ENCODE results near the gene TMEM151B.

Gene TMEM151B

DNA sequence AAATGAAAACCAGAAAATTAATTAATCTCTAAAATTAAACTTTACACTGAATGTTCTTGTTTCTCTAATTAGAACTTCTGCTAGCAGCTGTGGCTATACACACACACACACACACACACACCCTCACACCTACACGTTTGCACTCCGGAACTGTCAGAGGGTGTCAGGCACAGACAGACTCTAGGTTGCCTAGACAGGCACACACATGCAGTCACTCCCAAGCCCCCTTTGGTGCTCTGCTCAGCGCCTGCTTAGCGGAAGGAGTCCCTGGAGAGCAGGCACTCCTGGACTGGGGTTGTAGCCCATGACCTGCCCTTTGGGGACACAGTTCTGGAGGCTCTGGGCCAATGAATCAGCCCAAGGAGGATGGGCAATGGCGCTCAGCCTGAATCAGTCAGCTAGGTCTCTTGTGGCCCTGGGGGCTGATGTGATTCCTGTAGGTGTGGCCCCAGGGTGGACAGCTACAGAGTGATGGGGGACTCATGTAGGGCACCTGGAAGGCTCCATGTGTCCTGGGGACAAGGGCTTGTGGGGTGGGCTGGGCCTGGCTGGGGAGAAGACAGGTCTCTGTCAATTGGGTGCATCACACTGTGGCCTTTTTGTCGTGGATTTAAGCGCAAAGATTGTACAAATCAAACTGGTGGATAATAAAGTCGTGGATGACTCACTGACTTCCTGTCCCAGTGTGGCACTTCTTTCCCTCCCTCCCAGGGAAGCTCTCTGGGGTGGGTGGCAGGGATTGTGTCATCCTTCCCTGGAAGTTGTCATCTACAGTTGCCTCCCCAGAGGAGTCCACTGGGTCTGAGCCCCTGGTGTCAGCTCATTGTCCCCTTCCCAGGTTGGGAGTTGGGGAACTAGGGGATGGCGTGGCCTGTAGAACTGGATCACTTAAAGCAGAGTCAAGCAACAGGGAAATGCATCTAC lies 8.8 kb downstream of the TMEM151B start:
- TF ChIP-seq, protein P1, sequence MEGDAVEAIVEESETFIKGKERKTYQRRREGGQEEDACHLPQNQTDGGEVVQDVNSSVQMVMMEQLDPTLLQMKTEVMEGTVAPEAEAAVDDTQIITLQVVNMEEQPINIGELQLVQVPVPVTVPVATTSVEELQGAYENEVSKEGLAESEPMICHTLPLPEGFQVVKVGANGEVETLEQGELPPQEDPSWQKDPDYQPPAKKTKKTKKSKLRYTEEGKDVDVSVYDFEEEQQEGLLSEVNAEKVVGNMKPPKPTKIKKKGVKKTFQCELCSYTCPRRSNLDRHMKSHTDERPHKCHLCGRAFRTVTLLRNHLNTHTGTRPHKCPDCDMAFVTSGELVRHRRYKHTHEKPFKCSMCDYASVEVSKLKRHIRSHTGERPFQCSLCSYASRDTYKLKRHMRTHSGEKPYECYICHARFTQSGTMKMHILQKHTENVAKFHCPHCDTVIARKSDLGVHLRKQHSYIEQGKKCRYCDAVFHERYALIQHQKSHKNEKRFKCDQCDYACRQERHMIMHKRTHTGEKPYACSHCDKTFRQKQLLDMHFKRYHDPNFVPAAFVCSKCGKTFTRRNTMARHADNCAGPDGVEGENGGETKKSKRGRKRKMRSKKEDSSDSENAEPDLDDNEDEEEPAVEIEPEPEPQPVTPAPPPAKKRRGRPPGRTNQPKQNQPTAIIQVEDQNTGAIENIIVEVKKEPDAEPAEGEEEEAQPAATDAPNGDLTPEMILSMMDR (IDR thresholded peaks at IDR 0.05; ENCODE audit: extremely low read depth, insufficient read depth, missing control alignments), result no peak
- in situ Hi-C loops (cut with MboI; ENCODE audit: low pct_unique_long_range_greater_than_20kb, low sequenced_read_pairs, unreplicated experiment), result no loop called here
- no peak for DNase-seq (ENCODE audit: low spot score)

DNA sequence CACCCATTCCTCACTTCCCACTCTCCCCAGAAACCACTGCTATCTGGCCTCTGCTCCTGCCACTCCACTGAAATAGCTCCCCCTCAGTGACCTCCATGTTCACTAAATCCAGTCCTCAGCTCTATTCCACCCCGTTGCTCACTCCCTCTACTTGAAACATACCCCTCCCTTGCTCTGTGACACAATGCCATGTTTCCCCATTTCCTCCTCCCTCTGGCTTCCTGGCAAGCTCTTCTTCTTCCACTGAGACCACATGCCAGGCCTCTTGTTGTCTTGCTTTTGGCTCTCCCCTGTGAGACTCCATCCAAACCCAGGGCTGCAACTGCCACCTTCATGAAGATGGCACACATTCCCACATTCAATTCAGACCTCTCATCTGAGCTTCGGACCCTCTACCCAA lies 13.9 kb downstream of the TMEM151B start:
- TF ChIP-seq, protein P1 (IDR thresholded peaks at IDR 0.05; ENCODE audit: extremely low read depth, insufficient read depth, missing control alignments), result no peak
- in situ Hi-C loops (cut with MboI; ENCODE audit: low pct_unique_long_range_greater_than_20kb, low sequenced_read_pairs, unreplicated experiment), result no loop called here
- no peak for DNase-seq (ENCODE audit: low spot score)

GRCh38 chr6:44284867-44285266 lies 14.6 kb downstream of the TMEM151B start:
- no peak for DNase-seq (ENCODE audit: low spot score)
- TF ChIP-seq, protein P1 (IDR thresholded peaks at IDR 0.05; ENCODE audit: extremely low read depth, insufficient read depth, missing control alignments), result no peak
- in situ Hi-C loops (cut with MboI; ENCODE audit: low pct_unique_long_range_greater_than_20kb, low sequenced_read_pairs, unreplicated experiment), result no loop called here

GRCh38 chr6:44285552-44286284 lies 15.5 kb downstream of the TMEM151B start:
- TF ChIP-seq, protein P1 (IDR thresholded peaks at IDR 0.05; ENCODE audit: extremely low read depth, insufficient read depth, missing control alignments), result no peak
- DNase-seq (ENCODE audit: low spot score), result no peak
- in situ Hi-C loops (cut with MboI; ENCODE audit: low pct_unique_long_range_greater_than_20kb, low sequenced_read_pairs, unreplicated experiment), result no loop called here

- DNase-seq (ENCODE audit: low spot score), result no peak
- TF ChIP-seq, protein P1 (IDR thresholded peaks at IDR 0.05; ENCODE audit: extremely low read depth, insufficient read depth, missing control alignments), result no peak
- in situ Hi-C loops (cut with MboI; ENCODE audit: low pct_unique_long_range_greater_than_20kb, low sequenced_read_pairs, unreplicated experiment), result no loop called here
Observed at GRCh38 chr6:44286285-44286565, 16.0 kb downstream of the TMEM151B start.

- DNase-seq (ENCODE audit: low spot score), result no peak
- TF ChIP-seq, protein P1 (IDR thresholded peaks at IDR 0.05; ENCODE audit: extremely low read depth, insufficient read depth, missing control alignments), result no peak
- in situ Hi-C loops (cut with MboI; ENCODE audit: low pct_unique_long_range_greater_than_20kb, low sequenced_read_pairs, unreplicated experiment), result no loop called here
Observed at GRCh38 chr6:44286747-44287146, 16.5 kb downstream of the TMEM151B start.

All from GM13977 (cell line).